GM18505 (cell line): Measurements from ENCODE around the gene OR5B2.

Experiments used
- ATAC-seq: cut with Tn5 transposase; IDR thresholded peaks from one replicate; pipeline ENCODE4 v1.9.1; 2021; ENCODE audit not compliant: unreplicated experiment
- POLR2A ChIP-seq: IDR thresholded peaks from 4 replicates; pipeline ENCODE4 v1.6.1; 2011; ENCODE audit warnings: borderline replicate concordance; ENCODE audit not compliant: insufficient read depth, insufficient read length; ENCODE audit errors: extremely low read depth

Gene OR5B2

DNA sequence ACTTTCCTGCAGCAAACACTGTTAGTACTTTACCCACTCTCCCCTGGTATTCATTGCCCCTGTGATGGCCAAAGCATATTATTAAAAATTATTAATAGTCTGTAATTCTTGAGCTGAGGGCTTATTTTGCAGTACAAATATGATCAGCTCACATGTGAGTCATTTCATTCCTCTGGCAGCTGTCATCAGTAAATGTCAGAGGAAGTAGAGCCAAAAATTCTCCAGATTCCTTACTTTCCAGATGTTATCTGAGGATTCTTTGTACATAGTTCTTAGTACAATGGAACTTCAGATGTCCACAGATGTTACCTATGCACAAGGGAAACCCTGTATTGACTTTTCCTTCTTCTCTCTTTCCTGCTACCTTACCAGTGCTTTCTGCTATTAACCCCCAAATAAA is 33.7 kb downstream of the OR5B2 start:
- no peak for TF ChIP-seq POLR2A
- no peak for ATAC-seq

DNA sequence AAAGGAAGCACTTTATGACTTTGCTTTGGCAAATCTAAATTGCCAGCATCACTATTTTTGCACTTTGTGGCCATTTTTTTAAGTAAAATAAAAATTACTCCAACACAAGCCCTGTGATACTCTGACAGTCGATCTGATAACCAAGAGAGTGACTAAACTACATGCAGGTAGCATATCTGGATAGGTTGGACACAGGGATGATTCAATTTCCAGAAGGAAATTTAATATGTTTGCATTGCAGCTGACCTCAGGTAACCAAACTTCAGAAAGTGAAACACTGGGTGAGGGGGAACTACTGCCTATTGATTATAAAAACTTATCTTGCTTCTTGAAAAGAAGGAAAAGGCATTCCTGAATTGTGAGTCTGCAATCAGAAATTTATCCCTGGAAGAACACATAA is 35.2 kb downstream of the OR5B2 start:
- ATAC-seq: no peak

DNA sequence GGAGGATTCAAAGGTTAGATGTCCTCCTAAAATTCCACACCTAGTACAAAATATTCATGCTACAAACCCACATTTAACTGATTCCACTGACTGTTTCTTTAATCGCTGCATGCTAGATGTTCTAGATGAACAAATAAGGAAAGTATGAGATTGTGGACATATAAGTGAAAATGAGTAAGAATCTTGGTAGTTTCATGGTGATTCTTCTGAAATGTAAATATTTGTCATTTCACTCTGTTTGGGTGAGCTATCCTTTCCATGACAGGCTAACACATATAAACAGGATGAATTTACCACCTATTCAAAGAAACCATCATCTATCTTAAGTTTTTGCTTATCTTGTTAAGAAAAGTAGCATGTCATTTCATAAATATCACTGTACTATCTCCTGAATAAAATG is 36.0 kb downstream of the OR5B2 start:
- ATAC-seq: no peak
- TF ChIP-seq POLR2A: no peak

More for the DNA sequence above, 35.2 kb downstream of the OR5B2 start:
- TF ChIP-seq POLR2A: no peak

DNA sequence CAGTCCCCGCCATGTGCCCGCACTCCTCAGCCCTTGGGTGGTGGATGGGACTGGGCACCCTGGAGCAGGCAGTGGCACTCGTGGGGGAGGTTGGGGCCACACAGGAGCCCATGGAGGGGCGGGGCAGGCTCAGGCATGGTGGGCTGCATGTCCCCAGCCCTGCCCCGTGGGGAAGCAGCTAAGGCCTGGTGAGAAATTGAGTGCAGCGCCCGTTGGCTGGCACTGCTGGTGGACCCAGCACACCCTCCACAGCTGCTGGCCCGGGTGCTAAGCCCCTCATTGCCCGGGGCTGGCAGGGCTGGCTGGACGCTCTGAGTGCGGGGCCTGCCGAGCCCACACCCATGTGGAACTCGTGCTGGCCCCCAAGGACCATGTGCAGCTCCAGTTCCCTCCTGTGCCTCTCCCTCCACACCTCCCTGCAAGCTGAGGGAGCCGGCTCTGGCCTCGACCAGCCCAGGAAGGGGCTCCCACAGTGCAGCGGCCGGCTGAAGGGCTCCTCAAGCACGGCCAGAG is 37.3 kb downstream of the OR5B2 start:
- ATAC-seq: no peak
- no peak for TF ChIP-seq POLR2A
